Measurements from ENCODE around the gene ACP3. TPM values are rescaled to one million over a fixed set of nuclear protein-coding genes. Genes with fewer than 3 reads are reported as not detected.
"Not testable (repeated sequence)": the region's sequence is repeated elsewhere in the genome, so short reads cannot be mapped to it uniquely, and the experiment has no call there.

The ACP3 gene
- total RNA-seq, 1 experiment from 2014 or later: not detected

DNA sequence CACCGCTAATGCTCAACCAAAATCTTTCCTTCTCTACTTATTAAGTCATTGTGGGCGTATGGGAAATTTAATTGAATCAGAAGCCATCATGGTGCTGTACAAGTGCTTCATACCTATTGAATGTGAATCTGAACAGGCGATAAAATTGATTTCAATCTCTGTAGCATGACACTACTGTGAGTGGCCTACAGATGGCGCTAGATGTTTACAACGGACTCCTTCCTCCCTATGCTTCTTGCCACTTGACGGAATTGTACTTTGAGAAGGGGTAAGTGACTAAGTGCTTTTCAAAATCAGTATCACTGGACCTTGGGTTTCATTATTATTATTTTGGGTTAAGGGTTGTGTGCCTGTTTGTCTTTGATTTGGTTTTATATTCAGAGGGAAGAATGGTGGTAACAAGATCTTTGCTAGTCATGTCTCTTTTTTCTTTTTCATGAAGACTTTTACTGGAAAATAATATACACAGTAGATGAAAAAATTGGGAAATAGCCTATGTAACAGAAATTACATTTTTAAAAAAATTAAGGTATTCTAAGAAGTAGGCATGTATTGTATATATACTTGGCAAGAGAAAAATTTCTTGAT lies 35.4 kb downstream of the ACP3 start:
- DNase-seq (ENCODE audit: low spot score): peak; percentile 43
- in situ Hi-C loops (cut with HindIII; ENCODE audit: low sequenced_read_pairs): no loop called here

DNA sequence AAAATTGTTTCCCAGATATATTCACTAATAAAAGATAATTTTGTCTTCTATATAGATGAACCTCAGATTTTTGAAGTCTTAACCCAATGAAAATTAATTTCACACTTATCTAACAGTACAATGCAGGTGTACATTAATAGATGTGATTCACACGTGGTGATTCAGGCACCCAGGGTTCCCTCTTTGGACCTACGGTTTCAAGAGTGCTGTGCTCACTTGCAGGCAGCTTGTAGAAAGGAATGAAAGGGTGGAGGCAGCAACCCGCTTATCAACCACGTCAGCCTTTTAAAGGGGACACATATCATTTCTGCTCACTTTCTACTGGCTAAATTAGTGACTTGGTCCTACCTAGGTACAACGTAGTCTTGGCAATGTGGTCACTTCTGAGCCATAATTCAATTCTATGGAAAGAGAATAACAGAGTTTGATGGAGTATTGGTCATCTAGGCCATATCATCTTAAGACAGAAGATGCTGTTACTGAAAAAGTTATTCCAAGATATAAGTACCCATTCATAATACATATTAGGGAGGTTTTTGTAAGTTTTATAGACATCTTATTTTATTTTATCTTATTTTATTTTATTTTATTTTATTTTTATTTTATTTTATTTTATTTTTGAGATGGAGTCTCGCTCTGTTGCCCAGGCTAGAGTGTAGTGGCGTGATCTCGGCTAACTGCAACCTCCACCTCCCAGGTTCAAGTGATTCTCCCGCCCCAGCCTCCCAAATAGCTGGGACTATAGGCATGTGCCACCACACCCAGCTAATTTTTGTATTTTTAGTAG lies 37.9 kb downstream of the ACP3 start:
- DNase-seq (ENCODE audit: low spot score): no peak
- in situ Hi-C loops (cut with HindIII; ENCODE audit: low sequenced_read_pairs): no loop called here

DNA sequence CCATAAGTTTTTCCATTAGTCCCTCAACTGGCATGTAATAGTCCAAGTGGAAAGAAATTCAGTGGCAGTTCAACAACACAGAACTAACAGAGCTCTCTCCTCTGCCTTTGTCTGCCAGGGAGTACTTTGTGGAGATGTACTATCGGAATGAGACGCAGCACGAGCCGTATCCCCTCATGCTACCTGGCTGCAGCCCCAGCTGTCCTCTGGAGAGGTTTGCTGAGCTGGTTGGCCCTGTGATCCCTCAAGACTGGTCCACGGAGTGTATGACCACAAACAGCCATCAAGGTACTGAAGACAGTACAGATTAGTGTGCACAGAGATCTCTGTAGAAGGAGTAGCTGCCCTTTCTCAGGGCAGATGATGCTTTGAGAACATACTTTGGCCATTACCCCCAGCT lies 39.4 kb downstream of the ACP3 start:
- no peak for DNase-seq (ENCODE audit: low spot score)
- in situ Hi-C loops (cut with HindIII; ENCODE audit: low sequenced_read_pairs): no loop called here

DNA sequence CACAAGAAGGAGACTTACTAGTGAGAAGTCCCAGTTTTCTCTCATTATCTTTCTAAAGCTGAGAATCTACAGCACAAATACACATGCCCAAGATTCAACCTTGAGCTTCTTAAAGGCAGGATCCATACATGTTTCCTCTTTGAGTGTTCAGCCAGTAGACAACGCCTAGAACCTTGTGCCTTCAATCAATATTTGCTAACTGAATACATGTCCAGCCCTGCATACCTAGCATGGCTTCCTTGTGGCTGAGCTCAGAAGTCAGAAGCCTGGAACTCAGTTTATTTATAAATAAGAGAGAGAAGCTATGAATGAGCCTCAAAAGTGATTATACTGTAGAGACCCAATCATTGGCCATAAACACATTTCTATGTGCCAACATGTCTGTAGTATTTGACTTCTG lies 43.5 kb downstream of the ACP3 start:
- in situ Hi-C loops (cut with HindIII; ENCODE audit: low sequenced_read_pairs): no loop called here

DNA sequence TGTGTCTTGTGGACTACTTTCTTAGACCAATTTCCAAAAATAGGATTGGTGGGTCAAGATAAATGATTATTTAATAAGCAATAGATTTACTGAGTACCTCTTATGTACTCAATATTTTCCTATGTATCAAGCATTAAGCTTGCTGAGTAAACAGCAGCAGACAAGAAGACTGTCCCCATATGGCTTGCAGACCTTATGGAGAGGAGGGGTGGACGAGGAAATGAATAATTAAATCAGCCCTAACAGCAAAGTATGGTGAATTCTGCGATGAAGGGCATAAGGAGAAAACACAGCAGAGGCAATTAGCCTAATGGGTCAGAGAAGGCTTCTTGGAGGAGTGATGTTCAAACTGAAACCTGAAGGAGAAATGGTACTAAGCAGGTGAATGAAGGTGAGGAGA lies 45.1 kb downstream of the ACP3 start:
- in situ Hi-C loops (cut with HindIII; ENCODE audit: low sequenced_read_pairs): no loop called here
- DNase-seq (ENCODE audit: low spot score): no peak

More for the DNA sequence above, 43.5 kb downstream of the ACP3 start:
- no peak for DNase-seq (ENCODE audit: low spot score)

DNA sequence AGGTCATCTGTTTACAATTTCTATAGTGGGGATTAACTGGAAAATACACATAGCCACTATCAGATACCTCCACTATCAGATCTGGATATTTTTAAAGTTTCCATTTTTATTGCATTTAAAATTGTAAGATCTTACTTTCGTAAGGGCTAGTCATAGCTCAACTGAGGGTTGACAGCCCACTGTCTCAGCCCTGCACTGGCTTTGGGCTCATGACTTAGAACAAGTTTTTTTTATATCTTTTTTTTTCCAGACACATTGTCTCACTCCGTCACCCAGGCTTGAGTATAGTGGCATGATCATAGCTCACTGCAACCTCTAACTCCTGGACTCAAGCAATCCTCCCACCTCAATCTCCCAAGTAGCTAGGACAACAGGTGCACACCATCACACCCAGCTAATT lies 51.3 kb downstream of the ACP3 start:
- DNase-seq (ENCODE audit: low spot score): no peak
- in situ Hi-C loops (cut with HindIII; ENCODE audit: low sequenced_read_pairs): no loop called here

DNA sequence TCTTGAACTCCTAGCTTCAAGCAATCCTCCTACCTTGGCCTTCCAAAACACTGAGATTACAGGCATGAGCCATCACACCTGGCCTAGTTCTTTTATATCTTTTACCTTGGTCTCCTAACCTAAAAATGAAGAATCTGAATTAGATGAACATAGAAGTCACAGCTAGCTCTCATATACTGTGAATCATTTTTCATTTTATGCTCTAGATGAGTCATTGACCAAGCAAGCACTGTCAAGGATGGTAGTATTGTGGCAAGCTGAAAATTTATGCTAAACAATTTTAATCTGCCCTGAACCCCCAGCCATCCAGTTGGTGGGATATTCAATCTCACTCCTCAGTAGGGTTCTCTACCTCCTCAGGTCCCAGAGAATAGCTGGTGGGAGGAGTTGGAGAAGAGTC lies 51.8 kb downstream of the ACP3 start:
- no peak for DNase-seq (ENCODE audit: low spot score)
- in situ Hi-C loops (cut with HindIII; ENCODE audit: low sequenced_read_pairs): no loop called here

DNA sequence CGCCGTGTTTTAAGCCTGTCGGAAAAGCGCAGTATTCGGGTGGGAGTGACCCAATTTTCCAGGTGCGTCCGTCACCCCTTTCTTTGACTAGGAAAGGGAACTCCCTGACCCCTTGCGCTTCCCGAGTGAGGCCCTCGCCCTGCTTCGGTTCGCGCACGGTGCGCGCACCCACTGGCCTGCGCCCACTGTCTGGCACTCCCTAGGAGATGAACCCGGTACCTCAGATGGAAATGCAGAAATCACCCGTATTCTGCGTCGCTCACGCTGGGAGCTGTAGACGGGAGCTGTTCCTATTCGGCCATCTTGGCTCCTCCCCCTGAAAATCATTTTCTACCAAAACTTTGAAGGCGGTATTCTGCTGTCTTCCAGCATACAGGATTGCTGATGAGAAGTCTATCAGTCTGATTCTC lies 59.7 kb downstream of the ACP3 start:
- in situ Hi-C loops (cut with HindIII; ENCODE audit: low sequenced_read_pairs); DNase-seq (ENCODE audit: low spot score): not testable (repeated sequence)

DNA sequence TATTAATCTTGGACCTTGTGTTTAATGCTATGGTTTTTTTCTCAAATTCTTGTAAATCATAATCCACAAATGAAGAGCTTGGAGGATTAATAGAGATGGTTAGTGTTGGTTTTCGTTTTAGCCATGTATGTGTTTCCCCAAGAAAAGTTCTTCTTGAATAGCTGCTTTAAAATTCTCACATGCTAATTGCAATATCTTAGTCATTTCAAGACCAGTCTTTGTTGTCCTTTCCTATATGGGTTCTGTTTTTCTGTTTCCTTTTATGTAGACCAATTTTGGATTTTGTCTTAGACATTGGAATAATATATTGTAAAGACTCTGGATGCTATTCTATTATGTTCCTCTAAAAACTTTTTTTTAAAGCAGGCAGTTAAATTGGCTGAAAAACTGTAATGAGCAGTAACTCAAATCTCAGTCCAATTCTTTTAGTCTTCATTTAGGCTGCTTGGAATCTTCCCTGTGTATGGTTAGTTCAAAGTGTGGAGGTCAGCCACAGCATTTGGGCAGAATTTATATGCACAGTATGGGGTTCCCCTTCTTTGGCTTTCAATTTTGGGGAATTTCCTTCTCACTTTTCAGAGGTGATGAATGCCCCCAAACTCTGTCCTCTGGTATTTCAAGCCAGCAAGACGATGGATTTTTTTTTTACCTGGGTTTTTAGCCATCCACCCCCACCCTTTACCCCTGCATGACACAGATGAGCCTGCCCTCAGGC lies 61.0 kb downstream of the ACP3 start:
- in situ Hi-C loops (cut with HindIII; ENCODE audit: low sequenced_read_pairs): no loop called here
- DNase-seq (ENCODE audit: low spot score): no peak

DNA sequence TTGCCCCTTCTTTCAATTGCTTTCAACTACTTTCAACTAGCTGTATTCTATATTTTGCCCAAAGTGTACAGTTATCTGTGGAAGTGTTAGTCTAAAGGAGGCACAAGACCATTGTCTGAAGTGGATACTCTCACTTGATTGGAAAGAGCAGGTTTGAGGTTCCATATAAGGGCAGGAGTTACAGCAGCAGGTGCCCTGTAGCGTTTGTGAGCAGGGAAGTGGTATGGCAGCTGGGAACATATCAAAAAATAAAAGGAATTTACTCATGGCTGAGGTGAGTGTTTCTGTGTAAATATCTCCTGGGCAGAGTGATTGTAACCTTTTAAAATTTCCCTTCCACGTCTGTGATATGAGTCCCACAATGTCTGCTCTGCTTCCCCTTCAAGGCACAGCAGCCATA lies 61.6 kb downstream of the ACP3 start:
- no peak for DNase-seq (ENCODE audit: low spot score)
- in situ Hi-C loops (cut with HindIII; ENCODE audit: low sequenced_read_pairs): no loop called here

DNA sequence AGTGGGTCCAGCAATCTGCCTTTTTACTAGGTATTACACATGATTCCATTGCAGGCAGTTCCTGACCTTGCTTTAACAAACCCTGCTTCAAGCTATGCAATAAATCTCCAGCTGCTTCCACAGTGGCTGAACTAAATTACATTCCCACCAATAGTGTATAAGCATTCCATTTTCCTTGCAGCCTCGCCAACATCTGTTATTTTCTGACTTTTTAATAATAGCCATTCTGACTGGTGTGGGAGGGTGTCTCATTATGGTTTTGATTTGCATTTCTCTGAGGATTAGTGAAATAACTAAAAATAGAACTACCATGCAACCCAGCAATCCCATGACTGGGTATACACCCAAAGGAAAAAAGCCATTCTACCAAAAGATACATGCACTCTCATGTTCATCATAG lies 63.7 kb downstream of the ACP3 start:
- in situ Hi-C loops (cut with HindIII; ENCODE audit: low sequenced_read_pairs): no loop called here
- no peak for DNase-seq (ENCODE audit: low spot score)

DNA sequence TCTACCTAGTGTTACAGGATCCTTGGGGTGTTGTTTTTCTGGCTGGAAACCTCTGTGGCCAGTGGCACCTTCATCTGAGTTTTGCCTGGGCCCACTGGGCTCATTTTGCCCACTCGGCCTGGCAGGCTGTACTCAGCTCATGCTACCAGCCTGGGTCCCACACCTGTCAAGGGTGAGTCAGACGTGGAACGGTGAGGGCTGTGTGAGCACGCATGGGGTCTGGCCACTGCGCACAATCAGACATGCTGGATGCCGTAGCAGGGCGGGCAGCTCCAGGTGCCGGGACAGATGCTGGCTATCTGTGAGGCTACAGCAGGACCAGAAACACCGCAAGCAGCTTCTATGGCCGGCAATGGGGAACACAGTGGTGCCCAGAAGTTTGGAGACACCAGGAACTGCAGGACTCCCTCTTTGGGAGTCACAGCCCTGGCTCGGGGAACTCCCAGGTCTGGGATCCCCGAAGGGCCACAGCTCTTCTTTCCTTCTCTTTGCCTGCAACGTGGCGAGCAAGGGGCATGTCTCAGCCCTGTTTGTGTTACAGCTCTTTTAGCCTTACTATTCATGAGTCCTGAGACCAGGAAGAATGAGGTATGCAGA lies 64.2 kb downstream of the ACP3 start:
- DNase-seq (ENCODE audit: low spot score): no peak
- in situ Hi-C loops (cut with HindIII; ENCODE audit: low sequenced_read_pairs): no loop called here

DNA sequence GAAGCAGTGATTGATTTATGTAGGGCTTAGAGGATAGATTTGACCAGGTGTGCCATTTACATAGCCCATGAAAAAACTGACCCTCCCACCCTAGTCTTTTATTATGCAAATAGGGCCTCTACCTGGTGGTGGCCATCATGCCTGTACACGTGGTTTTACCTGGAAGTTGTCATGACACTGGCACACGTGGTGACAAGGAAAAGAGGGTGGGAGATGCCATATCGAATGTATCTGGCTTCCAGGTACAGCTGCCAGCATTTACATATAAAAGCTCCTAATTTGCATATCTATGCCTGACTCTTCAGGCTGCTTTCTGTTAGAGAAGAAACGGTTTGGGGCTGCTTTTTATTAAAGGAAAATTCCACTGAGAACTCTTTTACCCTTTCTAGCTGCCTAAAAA lies 65.1 kb downstream of the ACP3 start:
- in situ Hi-C loops (cut with HindIII; ENCODE audit: low sequenced_read_pairs): no loop called here
- no peak for DNase-seq (ENCODE audit: low spot score)

DNA sequence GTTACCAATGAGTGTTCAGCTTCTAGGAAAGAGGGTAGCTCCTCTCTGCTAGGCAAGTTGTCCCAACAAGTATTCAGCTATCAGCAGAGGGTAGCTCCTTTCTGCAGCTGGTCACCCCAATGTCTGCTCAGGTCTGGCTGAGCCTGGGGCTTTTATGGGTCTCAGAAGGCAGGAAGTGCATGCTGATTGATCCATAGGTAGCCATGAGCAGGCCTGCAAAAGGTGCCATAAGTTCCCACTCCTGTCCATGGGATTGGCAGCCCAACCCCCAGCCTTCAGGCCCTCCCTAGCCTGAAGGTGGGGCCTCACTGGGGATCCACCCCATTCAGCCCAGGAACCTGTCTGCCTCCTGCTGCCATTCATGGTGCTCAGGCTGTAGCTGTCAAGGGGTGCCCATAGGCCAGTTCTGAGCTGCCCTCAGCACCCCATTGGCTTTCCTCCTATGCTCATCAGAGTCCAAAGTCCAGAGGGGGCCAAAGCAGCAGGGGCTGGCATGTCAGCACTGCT lies 65.5 kb downstream of the ACP3 start:
- in situ Hi-C loops (cut with HindIII; ENCODE audit: low sequenced_read_pairs): no loop called here
- no peak for DNase-seq (ENCODE audit: low spot score)

DNA sequence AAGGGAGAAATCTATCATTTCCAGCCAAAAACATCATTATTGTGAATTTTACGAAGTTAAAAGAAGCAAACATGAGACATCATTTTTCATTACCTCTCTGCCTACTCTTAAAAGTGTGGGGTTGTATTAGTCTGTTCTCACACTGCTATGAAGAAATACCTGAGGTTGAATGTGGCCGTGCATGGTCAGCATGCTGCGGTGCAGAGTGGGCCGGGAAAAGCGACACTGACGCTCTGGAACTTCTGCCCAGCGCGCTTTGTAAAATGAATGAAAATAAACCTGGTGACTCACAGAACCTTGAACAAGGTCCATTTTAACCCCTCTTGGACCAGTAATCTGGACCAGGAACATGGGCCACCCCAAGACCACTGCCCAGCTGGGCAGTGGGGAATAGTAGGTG lies 69.1 kb downstream of the ACP3 start:
- in situ Hi-C loops (cut with HindIII; ENCODE audit: low sequenced_read_pairs): no loop called here

DNA sequence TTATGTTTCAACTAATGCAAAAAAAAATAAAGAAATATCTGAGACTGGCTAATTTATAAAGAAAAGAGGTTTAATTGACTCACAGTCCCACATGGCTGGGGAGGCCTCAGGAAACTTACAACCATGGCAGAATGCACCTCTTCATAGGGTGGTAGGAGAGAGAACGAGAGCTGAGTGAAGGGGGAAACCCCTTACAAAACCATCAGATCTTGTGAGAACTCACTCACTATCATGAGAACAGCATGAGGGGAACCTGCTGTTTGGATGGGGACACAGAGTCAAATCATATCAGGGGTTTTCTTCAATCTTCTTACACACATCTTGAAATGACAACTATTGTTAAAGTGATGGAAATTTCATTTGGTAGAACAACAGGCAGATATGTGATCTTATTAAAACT lies 75.5 kb downstream of the ACP3 start:
- DNase-seq (ENCODE audit: low spot score); in situ Hi-C loops (cut with HindIII; ENCODE audit: low sequenced_read_pairs): not testable (repeated sequence)

More for the DNA sequence above, 69.1 kb downstream of the ACP3 start:
- DNase-seq (ENCODE audit: low spot score): no peak

DNA sequence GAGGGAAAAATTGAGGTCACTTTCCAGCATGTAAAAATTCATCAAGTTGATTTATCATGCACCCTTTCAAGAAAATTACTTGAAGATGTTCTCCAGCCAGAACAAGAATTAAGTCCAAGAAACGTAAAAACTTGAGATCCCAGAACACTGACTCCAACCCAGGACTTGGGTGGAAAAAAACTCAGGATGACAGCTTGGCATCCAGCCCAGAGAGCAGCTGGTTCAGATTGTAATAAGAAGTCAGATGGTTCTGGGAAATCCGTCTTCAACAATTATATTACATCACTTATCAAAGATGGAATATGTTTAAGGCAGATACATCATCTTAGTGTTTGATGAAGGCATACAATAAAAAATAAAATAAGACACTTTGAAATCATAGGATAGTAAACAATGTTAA lies 77.1 kb downstream of the ACP3 start:
- in situ Hi-C loops (cut with HindIII; ENCODE audit: low sequenced_read_pairs): no loop called here
- no peak for DNase-seq (ENCODE audit: low spot score)

DNA sequence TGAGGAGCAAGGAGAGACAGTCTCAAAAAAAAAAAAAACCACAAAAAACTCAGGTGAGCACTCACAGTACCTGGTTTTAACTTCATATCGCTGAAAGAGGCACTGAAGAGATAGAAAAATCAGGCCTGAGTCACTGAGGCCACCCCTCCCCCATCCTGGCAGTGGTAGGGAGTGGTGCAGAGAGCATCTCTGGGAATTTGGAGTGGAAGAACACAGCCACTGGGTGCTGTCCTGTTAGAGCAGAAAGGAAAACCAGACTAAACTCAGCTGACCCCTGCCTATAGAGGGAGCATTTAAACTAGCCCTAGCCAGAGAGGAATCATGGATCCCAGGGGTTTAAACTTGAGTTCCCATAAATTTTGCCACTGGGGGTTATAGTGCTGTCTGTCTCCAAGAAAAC lies 77.9 kb downstream of the ACP3 start:
- in situ Hi-C loops (cut with HindIII; ENCODE audit: low sequenced_read_pairs): no loop called here
- no peak for DNase-seq (ENCODE audit: low spot score)

DNA sequence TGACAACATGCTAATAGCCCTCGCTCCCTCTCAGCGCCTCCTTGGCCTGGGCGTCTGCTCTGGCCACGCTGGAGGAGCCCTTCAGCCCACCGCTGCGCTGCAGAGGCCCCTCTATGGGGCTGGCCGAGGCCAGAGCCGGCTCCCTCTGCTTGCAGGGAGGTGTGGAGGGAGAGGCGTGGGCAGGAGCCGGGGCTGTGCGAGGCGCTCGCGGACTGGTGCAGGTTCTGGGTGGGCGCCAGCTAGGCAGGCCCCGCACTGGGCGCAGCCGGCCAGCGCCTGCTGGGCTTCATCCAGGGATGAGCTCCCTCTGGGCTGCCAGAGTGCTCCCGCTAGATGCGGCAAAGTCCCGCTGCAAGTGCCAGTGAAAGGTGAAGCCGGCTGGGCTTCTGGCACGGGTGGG lies 79.0 kb downstream of the ACP3 start:
- in situ Hi-C loops (cut with HindIII; ENCODE audit: low sequenced_read_pairs): no loop called here
- no peak for DNase-seq (ENCODE audit: low spot score)

DNA sequence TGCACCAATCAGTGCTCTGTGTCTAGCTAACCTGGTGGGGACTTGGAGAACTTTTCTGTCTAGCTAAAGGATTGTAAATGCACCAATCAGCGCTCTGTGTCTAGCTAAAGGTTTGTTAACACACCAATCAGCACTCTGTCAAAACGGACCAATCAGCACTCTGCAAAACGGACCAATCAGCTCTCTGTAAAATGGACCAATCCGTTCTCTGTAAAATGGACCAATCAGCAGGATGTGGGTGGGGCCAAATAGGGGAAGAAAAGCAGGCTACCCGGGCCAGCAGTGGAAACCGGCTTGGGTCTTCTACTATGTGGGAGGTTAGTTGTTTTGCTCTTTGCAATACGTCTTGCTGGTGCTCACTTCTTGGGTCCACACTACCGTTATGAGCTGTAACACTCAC lies 79.6 kb downstream of the ACP3 start:
- in situ Hi-C loops (cut with HindIII; ENCODE audit: low sequenced_read_pairs); DNase-seq (ENCODE audit: low spot score): not testable (repeated sequence)

Measured in G401 (cell line).